ENCODE data around the gene TMEM141. TPM values are rescaled to one million over a fixed set of nuclear protein-coding genes. Genes with fewer than 3 reads are reported as not detected.
"Not testable (repeated sequence)": the region's sequence is repeated elsewhere in the genome, so short reads cannot be mapped to it uniquely, and the experiment has no call there.

The TMEM141 gene
- total and polyA plus RNA-seq, 5 donors = 73.6 to 158 (median 102) TPM

DNA sequence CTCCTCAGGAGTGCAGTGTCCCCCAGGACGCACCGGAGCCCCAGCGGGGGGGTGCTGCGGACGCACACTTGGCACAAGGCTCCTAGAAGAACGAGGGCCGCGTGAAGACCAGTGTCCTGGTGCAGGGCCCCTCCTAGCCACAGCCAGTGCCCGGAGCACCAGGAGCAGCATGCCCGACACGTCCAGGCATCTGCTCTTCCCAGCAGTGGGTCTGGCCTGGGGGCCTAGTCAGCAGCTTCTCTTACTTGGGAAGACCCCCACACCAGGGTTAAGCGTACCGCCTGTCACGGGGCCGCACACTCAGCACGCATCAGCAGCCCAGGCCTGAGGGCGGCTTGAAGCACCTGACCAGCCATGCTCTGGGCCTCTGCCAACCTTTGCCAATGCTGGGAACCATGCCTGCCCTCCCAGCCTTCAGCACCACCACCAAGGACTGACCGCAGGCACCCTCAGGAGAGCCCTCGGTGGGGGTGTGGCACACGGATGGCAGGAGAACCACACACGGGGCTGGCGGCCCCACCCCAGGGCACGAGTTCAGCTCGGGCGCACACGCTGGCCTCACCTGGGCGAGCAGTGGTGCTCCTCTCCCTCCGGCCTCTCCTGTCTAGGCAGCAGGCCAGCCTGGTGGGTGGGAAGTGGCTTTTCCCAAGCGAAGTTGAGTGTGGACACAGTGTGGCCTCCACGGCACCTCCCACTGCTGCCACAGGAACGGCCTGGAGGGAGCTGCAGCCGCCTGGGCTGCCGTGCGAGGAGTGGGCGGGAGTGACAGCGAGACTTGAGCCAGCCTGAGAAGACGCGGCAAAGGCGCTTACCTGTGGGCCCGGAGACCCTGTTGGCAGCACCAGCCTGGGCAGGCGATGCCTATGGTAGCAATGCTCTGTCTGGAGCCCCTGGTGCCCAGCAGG lies 39.1 kb downstream of the TMEM141 start:
- ATAC-seq (no peak), DNase-seq (peak; percentile 12 to 52 (median 51))
- Histone ChIP-seq H3K27ac (ENCODE audit: low read length) (no peak overlapping the region), H3K27me3 (ENCODE audit: control insufficient read depth, insufficient read depth) (no peaks in the 10 kb centered on the region), H3K4me3 (ENCODE audit: low read length) (no peak overlapping the region), H3K4me1 (ENCODE audit: control insufficient read depth, insufficient read depth, low read length) (no peaks in the 10 kb centered on the region), H3K9me3 (ENCODE audit: control insufficient read depth, low read length) (no peaks in the 10 kb centered on the region)
- intact Hi-C loops (cut with DNase I) = no loop called here
- WGBS = 90% methylated on average over 41 of the region's 41 CpGs

DNA sequence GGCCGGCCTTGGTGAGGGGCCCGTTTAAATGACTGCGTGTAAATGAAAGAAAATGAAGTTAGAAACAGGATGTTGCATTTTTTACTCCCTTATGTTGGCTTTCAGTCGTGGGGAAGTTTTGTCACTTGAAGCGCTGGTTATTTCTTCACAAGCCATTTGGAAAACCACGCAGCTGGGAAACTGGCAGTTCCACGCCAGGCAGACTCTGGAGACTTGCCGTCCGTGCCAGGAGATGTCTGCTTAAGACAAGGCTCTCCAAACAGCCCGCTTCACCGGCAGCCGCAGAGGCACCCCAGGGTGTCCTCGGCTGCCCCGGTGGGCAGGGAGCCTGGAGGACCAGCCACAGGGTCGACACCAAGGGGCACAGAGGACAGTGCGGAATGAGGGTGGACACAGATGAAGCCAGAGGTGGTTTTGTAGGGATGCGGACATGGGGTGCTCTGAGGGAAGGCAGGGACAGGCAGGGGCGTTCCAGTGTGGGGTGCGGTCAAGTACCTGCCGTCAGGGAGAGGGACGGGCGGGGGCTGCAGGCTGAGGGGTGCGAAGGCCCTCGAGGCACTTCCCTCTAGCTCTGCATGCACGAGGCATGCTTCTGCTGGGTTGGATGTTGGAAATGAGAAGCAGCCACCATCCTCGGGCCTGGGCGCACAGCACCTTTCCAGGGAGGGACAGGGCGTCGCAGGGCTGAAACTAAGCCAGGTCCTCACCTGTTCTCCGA lies 40.0 kb downstream of the TMEM141 start:
- Histone ChIP-seq H3K4me1 (ENCODE audit: control insufficient read depth, insufficient read depth, low read length) (no peaks in the 10 kb centered on the region), H3K9me3 (ENCODE audit: control insufficient read depth, low read length) (no peaks in the 10 kb centered on the region), H3K4me3 (ENCODE audit: low read length) (no peak overlapping the region), H3K27me3 (ENCODE audit: control insufficient read depth, insufficient read depth) (no peaks in the 10 kb centered on the region), H3K27ac (ENCODE audit: low read length) (no peak overlapping the region)
- 90% methylated on average over 30 of the region's 30 CpGs for WGBS
- DNase-seq (peak in 2 of 3 donors; percentile 30 to 38), ATAC-seq (no peak)
- intact Hi-C loops (cut with DNase I) = no loop called here

DNA sequence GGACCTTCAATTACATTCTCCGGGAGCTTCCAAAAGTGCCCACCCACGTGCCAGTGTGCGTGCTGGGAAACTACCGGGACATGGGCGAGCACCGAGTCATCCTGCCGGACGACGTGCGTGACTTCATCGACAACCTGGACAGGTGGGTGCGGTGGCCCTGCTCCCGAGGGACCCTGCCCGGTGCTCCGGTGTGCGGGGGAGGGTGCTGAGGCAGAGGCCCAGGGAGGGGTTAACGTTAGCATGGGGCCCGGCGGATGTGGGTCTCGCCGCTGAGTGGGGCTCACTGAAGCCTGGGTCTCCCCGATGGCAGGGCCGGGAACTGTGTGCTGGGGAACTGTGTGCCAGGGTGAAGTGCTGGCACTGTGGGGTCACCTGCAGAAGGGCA lies 40.6 kb downstream of the TMEM141 start:
- intact Hi-C loops (cut with DNase I) = no loop called here
- H3K9me3 ChIP-seq (ENCODE audit: control insufficient read depth, low read length) = no peaks in the 10 kb centered on the region
- no peaks in the 10 kb centered on the region for H3K27me3 ChIP-seq (ENCODE audit: control insufficient read depth, insufficient read depth)
- no peak overlapping the region for H3K4me3 ChIP-seq (ENCODE audit: low read length)
- no peaks in the 10 kb centered on the region for H3K4me1 ChIP-seq (ENCODE audit: control insufficient read depth, insufficient read depth, low read length)
- ATAC-seq (no peak), DNase-seq (peak; percentile 23 to 61 (median 30))
- no peak overlapping the region for H3K27ac ChIP-seq (ENCODE audit: low read length)
- 89% methylated on average over 23 of the region's 23 CpGs for WGBS

DNA sequence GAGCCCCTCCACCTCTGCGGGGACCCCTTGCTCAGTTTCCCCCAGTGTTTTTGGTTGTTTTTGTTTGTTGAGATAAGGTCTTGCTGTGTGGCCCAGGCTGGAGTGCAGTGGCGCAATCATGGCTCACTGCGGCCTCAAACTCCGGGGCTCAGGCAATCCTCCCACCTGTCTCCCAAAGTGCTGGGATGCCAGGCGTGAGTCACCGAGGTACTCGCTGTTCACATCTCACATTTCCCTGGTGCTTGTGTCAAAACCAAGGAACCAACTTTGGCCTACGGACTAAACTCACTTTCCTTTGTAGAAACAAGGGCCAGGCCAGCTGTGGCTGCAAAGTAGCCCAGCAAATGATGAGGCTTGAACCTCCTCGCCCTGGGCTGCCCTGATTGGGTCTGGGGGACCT lies 41.4 kb downstream of the TMEM141 start:
- ATAC-seq = no peak
- no peak overlapping the region for H3K27ac ChIP-seq (ENCODE audit: low read length)
- H3K9me3 ChIP-seq (ENCODE audit: control insufficient read depth, low read length) = no peaks in the 10 kb centered on the region
- H3K4me1 ChIP-seq (ENCODE audit: control insufficient read depth, insufficient read depth, low read length) = no peaks in the 10 kb centered on the region
- no peak overlapping the region for H3K4me3 ChIP-seq (ENCODE audit: low read length)
- peak in 2 of 3 donors; percentile 19 to 45 for DNase-seq
- intact Hi-C loops (cut with DNase I) = no loop called here
- WGBS = 93% methylated on average over 9 of the region's 9 CpGs
- no peaks in the 10 kb centered on the region for H3K27me3 ChIP-seq (ENCODE audit: control insufficient read depth, insufficient read depth)

DNA sequence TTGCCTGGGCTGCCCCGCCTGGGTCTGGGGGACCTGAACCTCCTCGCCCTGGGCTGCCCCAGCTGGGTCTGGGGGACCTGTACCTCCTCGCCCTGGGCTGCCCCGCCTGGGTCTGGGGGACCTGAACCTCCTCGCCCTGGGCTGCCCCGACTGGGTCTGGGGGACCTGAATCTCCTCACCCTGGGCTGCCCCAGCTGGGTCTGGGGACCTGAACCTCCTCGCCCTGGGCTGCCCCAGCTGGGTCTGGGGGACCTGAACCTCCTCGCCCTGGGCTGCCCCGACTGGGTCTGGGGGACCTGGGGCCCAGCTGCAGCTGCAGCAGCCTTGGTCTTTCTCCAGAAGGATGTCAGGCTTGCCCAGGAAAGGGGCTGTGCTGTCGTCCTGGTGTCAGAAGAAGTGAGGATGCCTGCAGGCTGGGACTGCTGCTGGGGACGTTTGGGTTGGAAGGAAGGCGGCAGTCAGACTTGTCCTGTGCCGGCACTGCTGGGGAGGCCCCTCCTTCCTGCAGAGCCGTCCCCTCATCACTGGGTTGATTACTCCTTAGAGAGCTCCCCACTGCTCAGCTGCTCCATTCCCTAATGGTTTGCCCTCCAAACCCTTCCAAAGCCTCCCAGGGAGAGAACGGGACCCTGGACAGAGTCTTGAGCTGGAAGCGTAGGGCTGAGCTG lies 42.4 kb downstream of the TMEM141 start:
- 80% methylated on average over 16 of the region's 16 CpGs for WGBS
- DNase-seq = peak in 1 of 3 donors; percentile 45
- H3K4me1 ChIP-seq (ENCODE audit: control insufficient read depth, insufficient read depth, low read length); intact Hi-C loops (cut with DNase I); H3K4me3 ChIP-seq (ENCODE audit: low read length); H3K27ac ChIP-seq (ENCODE audit: low read length); ATAC-seq; H3K27me3 ChIP-seq (ENCODE audit: control insufficient read depth, insufficient read depth); H3K9me3 ChIP-seq (ENCODE audit: control insufficient read depth, low read length): not testable (repeated sequence)

DNA sequence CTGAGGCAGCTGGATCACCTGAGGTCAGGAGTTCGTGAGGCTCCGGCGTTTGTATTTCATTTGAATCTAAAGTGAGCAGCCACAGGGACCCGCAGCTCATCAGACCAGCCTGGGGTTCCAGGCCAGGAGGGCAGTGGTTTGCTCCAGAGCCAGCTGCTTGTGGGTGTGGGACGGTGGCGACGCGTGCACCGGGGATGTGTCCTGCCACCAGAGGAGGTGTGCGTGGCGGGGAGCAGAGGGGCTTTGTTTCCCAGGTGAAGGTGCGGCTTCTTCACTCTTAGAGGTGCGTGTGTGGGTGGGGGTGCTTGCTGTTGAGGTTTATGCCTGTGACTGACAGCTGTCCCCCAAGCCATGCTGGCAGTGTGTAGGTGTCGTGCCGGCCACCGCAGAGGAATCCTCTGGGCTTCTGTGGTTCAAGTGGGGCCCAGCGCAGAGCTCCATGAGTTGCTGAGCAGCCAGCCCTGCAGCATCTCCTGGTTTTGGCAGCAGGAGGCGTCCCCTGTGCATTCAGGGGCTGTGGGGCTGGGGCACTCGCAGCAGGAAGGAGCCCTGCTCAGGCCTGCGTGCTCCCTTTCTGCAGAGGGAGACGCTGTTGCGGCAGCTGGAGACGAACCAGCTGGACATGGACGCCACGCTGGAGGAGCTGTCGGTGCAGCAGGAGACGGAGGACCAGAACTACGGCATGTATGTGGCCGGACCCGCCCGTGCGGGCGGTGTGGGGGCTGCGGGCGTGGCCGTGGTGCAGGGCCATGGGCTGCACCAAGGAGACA lies 44.2 kb downstream of the TMEM141 start:
- Histone ChIP-seq H3K4me1 (ENCODE audit: control insufficient read depth, insufficient read depth, low read length) (no peaks in the 10 kb centered on the region), H3K9me3 (ENCODE audit: control insufficient read depth, low read length) (no peaks in the 10 kb centered on the region), H3K27me3 (ENCODE audit: control insufficient read depth, insufficient read depth) (no peaks in the 10 kb centered on the region), H3K4me3 (ENCODE audit: low read length) (no peak overlapping the region), H3K27ac (ENCODE audit: low read length) (no peak overlapping the region)
- WGBS = 90% methylated on average over 36 of the region's 36 CpGs
- intact Hi-C loops (cut with DNase I) = no loop called here
- DNase-seq (peak; percentile 13 to 47 (median 18)), ATAC-seq (no peak)

DNA sequence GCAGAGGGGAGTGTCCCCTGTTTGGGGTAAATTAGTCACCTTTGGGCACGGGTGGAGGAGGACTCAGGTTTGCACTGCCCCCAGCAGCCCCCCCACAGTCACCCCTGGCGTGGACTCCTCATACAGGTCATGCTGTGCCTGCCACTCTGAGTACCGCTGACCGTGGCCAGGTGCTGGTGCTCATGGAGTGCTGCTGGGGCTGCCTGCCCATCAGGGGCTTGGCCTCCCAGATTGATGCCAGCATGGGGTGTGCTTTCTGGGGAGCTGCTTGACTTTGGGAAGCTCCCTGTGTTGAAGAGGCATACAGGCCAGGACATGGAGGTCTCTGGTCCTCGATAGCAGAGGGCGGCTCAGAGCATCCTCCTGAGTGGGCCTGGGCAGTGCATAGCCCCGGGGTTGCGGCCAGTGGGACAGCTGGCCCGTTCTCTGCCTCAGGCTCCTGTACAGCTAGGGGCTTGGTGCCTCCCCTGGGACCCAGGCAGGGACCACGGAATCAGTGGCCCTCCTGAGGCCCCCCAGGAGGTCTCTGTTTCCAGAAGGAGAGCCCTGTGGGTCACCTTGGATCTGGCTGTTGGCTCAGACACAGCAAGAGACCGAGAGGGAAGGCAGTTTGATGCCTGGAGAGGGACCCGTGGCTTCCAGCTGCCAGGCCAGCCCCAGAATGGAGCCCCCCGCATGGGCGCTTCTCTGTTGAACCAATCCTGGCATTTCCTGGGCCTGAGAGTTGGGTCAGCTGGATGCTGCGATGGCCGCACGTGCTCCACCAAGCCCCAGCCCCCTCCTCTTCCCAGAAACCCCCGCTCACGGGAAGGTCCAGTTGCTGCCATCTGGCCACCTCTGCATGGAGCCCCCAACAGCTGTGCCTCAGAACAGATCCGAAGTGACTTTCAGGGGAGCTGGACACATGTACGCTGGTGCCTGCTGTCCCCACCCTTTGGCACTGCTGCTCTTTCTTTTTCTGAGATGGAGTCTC lies 45.1 kb downstream of the TMEM141 start:
- Histone ChIP-seq H3K9me3 (ENCODE audit: control insufficient read depth, low read length) (no peaks in the 10 kb centered on the region), H3K4me1 (ENCODE audit: control insufficient read depth, insufficient read depth, low read length) (no peaks in the 10 kb centered on the region), H3K27me3 (ENCODE audit: control insufficient read depth, insufficient read depth) (no peaks in the 10 kb centered on the region), H3K27ac (ENCODE audit: low read length) (no peak overlapping the region), H3K4me3 (ENCODE audit: low read length) (no peak overlapping the region)
- intact Hi-C loops (cut with DNase I) = no loop called here
- WGBS = 88% methylated on average over 21 of the region's 21 CpGs
- peak in 2 of 3 donors; percentile 47 for DNase-seq
- ATAC-seq = no peak

DNA sequence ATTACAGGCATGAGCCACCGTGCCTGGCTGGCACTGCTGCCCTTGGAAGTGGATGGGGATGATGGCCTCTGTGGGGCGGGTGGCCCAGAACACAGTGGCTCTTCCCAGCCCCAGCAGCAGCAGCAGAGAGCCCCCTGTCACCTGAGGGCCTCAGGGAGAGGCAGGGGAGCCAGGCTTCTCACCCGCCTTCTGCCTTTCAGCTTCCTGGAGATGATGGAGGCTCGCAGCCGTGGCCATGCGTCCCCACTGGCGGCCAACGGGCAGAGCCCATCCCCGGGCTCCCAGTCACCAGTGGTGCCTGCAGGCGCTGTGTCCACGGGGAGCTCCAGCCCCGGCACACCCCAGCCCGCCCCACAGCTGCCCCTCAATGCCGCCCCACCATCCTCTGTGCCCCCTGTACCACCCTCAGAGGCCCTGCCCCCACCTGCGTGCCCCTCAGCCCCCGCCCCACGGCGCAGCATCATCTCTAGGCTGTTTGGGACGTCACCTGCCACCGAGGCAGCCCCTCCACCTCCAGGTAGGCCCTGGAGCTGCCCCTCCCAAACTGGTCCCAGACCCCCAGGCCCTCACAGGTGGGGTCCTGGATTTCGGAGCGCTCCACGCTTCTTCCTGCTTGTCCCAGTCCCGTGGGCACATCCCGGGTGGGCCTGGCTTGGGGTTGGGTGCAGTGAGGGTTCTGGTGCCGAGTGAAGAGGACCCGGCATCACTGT lies 46.2 kb downstream of the TMEM141 start:
- peaks cover 8% of the 10 kb centered on the region for H3K4me1 ChIP-seq (ENCODE audit: control insufficient read depth, insufficient read depth, low read length)
- H3K4me3 ChIP-seq (ENCODE audit: low read length) = no peak overlapping the region
- ATAC-seq = no peak
- 91% methylated on average over 27 of the region's 27 CpGs for WGBS
- H3K27me3 ChIP-seq (ENCODE audit: control insufficient read depth, insufficient read depth) = no peaks in the 10 kb centered on the region
- H3K27ac ChIP-seq (ENCODE audit: low read length) = no peak overlapping the region
- DNase-seq = peak; percentile 9 to 60 (median 57)
- no peaks in the 10 kb centered on the region for H3K9me3 ChIP-seq (ENCODE audit: control insufficient read depth, low read length)
- intact Hi-C loops (cut with DNase I) = no loop called here

DNA sequence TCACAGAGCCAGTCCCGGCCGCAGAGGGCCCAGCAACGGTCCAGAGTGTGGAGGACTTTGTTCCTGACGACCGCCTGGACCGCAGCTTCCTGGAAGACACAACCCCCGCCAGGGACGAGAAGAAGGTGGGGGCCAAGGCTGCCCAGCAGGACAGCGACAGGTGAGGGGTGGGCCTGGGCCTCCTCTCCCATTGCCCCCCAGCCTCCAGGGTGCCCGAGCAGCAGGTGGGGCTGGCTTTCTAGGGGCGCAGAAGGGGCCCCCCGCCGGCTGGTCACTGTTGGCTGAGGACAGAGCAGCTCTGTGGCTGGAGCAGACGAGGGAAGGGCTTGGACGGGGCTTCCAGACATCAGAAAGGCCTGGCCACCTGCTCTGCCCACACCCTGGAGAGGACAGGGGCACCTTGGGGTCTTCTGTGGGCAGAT lies 46.7 kb downstream of the TMEM141 start:
- not testable (repeated sequence) for ATAC-seq

More for the DNA sequence above, 46.7 kb downstream of the TMEM141 start:
- H3K4me1 ChIP-seq (ENCODE audit: control insufficient read depth, insufficient read depth, low read length); H3K9me3 ChIP-seq (ENCODE audit: control insufficient read depth, low read length); intact Hi-C loops (cut with DNase I); H3K27me3 ChIP-seq (ENCODE audit: control insufficient read depth, insufficient read depth); H3K27ac ChIP-seq (ENCODE audit: low read length); H3K4me3 ChIP-seq (ENCODE audit: low read length): not testable (repeated sequence)
- WGBS = 91% methylated on average over 15 of the region's 15 CpGs
- peak in 1 of 3 donors; percentile 52 for DNase-seq
